Stimulated activated CD8-positive, alpha-beta memory T cell treated with anti-CD3 and anti-CD28 coated beads, Interleukin-4, amount 100 ng/mL, for 4 hours (primary cell): ENCODE measurements around the gene STX16.
"Not testable (repeated sequence)": the region's sequence is repeated elsewhere in the genome, so short reads cannot be mapped to it uniquely, and the experiment has no call there.

Experiments used
- DNase-seq, 2 donors: peaks; one replicate each; pipeline ENCODE4 v3.0.0-alpha.2; 2020; ENCODE audit warnings: low read depth in 2 of 2, low spot score in 1 of 2

STX16 gene

GRCh38 chr20:58636396-58636982 is 14.6 kb upstream of the STX16 start:
- DNase-seq, result no peak

GRCh38 chr20:58636983-58637421 is 14.1 kb upstream of the STX16 start:
- no peak for DNase-seq

GRCh38 chr20:58637466-58638213 is 13.4 kb upstream of the STX16 start:
- no peak for DNase-seq

GRCh38 chr20:58638467-58639181 is 12.5 kb upstream of the STX16 start:
- no peak for DNase-seq

GRCh38 chr20:58639182-58640146 is 11.6 kb upstream of the STX16 start:
- DNase-seq, result no peak

- no peak for DNase-seq
These were observed 10.6 kb upstream of the STX16 start for GRCh38 chr20:58640446-58640845.

- DNase-seq, result no peak
These were observed 8.6 kb upstream of the STX16 start for GRCh38 chr20:58642441-58642840.

GRCh38 chr20:58642896-58643295 is 8.2 kb upstream of the STX16 start:
- not testable (repeated sequence) for DNase-seq

GRCh38 chr20:58645412-58645968 is 5.6 kb upstream of the STX16 start:
- no peak for DNase-seq

- no peak for DNase-seq
These were observed 4.8 kb upstream of the STX16 start for GRCh38 chr20:58646257-58646656.

- no peak for DNase-seq
These were observed 4.4 kb upstream of the STX16 start for GRCh38 chr20:58646703-58647102.

GRCh38 chr20:58647162-58647795 is 3.8 kb upstream of the STX16 start:
- no peak for DNase-seq

- no peak for DNase-seq
These were observed 3.1 kb upstream of the STX16 start for GRCh38 chr20:58647796-58648501.

- DNase-seq, result not testable (repeated sequence)
These were observed 2.6 kb upstream of the STX16 start for GRCh38 chr20:58648502-58648825.

GRCh38 chr20:58649288-58650180 is 1.5 kb upstream of the STX16 start:
- no peak for DNase-seq

GRCh38 chr20:58650181-58650775 is 805 bp upstream of the STX16 start:
- no peak for DNase-seq

- DNase-seq, result no peak
These were observed 469 bp downstream of the STX16 start for GRCh38 chr20:58651559-58651945.

GRCh38 chr20:58651946-58652605 is 993 bp downstream of the STX16 start:
- DNase-seq, result peak in 1 of 2 donors; percentile 47
